Glomerular endothelial cell (primary cell): ENCODE data around the gene CACNA2D3. TPM values are rescaled to one million over a fixed set of nuclear protein-coding genes. Genes with fewer than 3 reads are reported as not detected.

ENCODE experiments used
- DNase-seq: peaks from one replicate; pipeline ENCODE4 v3.0.0-alpha.2; 2011; ENCODE audit warnings: low read depth, low spot score; ENCODE audit errors: extremely low read depth
- total RNA-seq: library from RNA; depleted of rRNA; stranded (reverse); fragments of >200 nt; gene quantifications from 2 replicates; pipeline ENCODE4 v1.2.3, GENCODE V29; 2015

Gene CACNA2D3
- total RNA-seq, 1 donor from 2014 or later = not detected

DNA sequence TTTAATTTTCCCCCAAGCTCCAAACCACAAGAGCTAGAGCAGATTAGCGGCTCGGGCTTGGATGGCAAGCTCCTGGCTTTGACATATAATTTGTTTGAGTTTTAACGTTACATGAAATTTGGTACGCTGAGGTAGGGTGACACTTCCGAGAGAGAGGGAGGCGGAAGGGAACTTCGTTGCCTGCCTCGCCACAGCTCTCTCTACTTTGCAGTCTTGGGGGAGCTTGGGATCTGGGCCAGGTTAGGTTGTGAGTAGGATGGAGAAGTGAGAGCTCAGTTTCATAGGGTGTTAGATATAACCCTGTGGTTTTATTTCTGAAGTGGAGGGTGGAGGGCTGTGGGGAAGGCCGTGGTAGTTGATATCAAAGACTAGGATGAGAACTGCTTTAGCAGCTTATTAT is 765.8 kb downstream of the CACNA2D3 start:
- no peak for DNase-seq

DNA sequence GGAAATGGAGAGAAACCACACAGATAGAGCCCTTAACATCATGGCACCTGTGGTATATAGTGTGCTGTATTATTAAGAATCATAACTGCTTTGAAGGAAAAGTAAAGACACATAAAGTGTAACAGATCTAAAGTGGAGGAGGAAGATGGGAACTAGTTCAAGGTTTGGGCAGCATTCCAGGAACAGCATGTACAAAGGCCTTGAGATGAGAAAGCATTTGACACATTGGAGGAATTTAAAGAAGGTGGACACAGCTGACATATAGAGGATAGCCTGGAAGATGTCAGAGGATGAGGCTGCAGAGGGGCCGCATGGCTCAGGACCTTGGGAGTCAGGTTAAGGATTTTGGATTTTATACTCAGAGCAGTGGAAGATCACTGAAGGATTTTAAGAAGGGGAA is 766.5 kb downstream of the CACNA2D3 start:
- no peak for DNase-seq

DNA sequence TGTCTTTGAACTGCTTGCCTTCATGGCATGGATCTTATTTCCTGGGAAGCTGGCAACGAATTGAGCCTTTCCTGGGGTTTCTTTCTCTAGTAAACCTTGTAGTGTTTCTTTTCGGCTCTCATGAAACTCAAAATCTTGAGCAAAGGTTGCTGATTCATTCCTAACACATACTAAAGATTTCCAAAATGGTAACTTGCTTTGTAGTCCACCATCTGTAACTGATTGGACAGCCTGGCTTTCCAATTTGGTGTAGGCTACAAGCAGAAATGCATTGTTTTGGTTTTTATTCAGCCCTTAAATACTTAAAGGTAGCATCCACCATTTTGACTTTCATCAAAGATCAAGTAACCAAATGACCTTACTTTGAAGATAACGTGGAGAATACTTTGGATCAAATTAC is 767.4 kb downstream of the CACNA2D3 start:
- no peak for DNase-seq

DNA sequence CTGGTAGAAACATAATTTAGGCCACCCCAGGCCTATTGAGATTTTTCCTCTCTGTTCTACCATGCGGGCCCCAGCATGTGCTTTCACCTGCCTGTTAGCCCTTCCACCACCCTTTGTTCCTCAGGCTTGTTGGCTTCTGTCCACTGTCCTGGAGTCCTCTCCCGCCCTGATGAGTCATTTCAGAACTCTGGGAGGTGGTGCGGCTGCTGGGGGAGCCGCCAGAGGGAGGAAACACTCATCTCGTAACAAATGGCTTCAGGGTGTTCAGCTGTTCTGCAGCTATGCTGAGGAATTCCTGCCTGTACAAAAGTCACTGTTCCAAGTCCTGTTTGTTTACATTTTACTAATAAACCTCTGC is 769.2 kb downstream of the CACNA2D3 start:
- no peak for DNase-seq

DNA sequence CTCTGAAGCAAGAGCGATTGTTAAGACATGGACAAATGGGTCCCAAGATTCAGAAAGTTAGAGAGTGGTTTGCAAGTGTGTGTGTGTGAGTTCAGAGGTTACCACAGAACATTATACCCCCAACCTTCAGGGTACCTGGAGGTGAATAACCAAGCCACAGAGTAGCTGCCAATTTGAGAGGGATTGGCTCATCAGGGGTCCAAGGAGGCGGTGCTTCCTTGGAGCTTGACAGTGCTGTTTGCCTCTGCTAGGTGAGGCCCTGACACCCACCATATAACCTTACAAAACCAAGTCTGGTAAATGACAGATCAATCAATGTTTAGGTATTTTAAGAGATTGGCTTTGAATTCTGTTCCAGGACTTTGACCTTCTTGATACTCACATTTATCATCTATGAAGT is 769.8 kb downstream of the CACNA2D3 start:
- DNase-seq = no peak

DNA sequence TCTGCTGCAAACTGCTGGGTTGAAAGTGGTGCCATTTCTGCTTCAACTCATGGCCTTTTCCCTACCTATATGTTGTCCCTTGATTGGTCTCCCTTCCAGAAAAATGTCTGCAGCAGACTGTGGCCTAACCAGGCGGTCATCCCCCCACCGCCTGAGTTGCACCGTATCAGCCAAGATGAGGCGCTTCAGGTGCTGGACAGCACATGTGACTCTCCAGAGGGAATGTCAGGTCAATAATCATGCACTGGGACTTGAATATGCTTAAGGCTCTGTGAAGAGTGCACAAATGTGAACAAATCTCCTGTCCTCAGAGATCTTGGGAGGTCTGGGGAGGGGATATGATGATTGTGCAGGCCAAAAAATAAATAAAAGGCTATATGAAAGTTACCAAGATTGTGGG is 773.3 kb downstream of the CACNA2D3 start:
- no peak for DNase-seq

DNA sequence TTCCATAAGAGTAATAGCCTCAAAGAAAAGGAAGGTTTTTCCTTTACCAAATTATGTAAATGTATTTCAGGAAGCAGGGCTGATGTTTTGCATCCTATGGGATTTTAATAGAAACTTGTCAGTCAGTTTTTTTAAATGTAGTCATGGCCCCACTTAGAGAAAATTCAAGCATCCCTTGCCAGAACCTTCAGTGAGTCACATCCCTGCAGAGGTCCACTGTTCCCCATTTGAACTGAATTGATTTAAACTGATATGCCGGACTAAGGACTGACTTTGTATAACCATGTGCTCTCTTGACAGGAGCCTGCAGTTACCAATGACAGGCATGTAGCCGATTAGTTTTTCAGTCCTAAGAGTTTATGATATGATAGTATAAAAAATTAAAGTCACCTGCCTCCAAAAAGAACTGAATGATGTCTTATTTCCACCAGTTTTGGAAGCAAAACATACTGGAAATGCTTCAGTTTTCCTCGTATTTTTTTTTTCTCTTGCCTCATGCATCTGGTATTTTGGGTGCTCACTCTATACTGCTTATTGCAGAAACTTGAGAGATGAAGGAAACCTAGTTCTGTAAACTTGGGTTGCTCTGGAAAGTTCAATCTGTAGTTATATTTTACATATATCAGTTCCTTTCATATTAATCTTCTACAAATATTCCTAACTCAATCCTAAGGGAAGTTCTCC is 774.8 kb downstream of the CACNA2D3 start:
- DNase-seq = no peak

DNA sequence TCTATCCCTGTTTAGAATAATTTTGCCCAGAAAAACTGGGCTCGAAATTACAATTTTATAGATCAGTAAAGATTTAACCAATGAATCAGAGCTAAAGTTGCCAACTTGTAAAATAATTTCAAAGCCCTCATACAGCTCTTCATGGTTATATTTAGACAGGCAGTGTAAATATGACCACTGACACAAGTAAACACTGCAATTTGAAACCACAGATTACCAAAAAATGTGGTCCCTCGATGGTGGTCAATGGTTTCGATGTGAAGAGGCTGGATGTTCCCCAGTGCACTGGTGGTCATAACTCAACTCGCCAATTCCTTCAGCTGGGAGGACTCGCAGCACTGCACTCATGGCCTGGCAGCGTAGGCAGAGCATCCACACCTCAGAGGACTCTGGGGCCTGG is 776.9 kb downstream of the CACNA2D3 start:
- DNase-seq = no peak

DNA sequence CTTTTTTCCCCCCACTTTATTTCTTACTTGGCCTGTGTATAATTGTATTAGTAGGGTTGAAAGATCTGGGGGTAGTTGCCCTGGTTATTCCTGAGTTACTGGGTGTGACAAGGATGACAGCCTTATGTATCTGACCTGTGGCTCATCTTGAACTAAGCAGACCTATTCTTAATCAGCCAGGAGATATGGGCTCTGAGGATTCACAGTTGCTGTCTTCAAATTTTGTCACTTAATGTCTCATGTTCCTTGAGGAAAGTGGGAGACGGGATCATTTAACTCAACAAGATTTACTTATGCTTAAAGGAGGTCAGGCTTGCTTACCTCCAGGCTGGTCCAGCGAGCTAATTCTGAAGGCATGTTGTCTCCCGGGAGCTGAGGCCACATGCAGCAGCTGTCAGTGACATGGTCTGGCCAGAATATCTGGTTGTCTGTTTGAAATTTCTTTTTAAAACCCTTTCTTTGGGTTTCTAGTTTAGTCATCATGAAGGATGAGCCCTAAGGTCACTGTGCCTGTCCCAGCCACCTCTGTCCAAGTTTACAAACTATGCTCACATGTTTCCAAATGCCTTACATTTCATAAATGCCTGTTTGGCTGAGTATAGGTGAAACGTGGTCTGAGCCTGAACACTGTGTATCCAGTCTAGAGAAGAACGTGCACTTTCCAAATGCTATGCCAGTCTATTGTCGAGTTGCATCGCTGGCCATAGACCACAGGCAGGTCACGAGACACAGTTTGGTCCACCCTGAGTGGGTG is 778.7 kb downstream of the CACNA2D3 start:
- no peak for DNase-seq

DNA sequence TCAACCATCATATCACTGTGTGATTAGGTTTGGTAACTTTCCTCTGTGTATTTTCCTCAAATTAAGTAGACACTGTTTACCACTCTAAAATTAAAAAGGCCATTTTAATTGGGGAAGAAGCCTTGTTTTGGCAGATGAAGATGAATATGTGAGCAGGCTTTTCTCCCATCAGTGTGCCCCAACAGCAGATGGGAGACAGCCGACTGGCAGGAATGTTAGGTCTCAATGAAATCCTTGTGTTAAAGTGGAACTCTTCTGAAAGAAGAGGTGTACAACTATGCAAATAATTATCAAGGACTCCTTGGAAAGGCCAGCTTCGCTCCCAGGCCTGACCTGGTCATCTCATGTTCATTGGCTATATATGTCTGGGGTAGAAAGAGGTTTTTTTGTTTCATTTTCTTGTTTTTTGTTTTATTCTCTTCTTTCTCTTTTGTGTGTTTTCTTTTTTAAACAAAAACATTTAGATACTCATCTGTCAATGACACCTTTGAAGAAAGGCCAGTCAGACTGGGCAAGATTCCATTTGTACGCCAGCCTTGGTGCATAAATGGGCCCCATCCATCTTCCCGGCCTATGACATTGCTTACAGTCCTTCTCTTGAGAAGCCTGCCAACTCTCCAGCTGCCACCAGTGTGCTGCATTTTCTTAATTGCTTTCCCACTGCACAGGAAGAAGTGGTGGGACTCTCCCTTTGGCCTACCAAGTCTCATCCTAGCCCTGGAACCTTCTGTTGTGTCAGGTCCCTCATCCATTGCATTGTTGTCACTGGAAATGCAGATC is 779.7 kb downstream of the CACNA2D3 start:
- DNase-seq = no peak

DNA sequence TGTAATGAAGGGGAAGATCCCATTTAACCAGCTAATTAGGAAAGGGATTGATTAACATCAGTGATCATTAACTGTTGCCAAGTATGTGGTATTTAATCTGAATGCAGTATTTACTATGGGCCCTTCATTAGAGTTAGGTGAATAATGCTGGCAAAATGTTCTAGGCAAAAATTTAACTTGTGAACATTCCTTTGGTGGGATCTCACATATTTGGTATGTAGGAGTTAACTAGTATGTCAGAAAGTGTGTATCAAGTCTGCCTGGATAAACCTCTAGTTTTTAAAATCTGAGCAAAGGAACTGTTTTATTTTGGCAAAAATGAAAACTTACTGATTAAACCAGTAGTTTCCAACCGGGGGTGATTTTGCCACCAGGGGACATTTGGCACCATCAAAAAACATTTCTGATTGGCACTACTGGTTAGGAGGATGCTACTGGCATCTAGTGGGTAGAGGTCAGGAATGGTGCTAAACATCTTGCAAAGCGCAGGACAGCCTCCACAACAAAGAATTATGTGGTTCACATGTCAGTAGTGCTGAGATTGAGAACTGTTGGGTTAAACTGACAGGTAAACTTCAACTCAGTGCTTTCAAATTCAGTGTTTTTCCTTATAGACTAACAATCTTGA is 783.0 kb downstream of the CACNA2D3 start:
- no peak for DNase-seq

DNA sequence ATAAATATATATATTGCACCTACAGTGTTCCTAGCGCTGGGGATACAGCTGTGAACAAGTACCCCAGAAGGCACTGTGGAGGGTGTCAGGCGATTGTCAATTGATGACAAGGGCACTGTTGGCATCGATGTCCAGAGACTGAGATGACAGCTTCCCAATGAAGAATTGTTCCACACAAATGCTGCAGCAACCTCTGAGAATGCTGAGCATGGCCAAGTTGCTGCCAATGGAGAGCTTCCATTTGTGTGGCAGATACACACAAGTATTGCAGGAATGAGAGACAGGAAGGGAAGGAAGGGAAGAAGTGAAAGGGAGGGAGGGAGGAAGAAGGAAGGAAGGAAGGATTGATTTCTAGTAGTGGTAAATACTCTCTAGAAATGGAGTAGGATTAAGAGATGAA is 783.6 kb downstream of the CACNA2D3 start:
- no peak for DNase-seq

DNA sequence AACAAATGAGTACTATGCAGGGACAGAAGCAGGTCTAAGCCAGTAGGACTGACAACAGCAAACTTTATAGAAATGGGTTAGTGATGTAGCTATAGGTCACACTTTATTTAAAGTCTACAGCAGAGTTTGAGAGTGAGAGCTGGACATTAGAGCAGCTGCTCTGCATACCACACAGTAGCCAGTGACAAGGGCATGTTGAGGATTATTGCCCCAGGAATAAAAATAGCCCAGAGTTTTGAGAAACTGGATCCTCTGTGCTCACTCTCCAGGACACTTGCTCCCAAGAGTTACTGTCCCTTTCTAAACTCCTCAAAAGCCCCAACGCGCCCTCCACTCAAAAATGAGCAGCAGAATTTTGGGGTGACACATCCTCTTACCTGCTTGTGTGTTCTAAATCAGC is 784.4 kb downstream of the CACNA2D3 start:
- DNase-seq = no peak

DNA sequence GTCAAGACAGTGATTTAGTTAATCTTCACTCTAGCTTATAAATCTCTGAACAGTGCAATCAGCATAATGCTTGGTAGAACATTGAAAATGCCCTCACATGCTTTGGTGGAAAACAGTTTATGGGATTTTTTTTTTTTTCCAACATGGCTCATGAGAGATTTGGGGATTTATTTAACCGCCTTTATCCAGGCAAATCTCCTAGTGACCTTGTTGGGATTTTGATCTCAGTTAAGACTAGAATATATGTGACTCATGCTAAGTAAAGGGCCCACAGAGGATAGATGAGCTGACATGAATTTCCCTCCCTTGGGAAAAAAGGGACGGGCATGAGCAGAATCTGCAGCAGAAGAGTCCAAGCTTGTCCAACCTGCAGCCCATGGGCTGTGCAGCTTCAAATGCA is 786.8 kb downstream of the CACNA2D3 start:
- no peak for DNase-seq

DNA sequence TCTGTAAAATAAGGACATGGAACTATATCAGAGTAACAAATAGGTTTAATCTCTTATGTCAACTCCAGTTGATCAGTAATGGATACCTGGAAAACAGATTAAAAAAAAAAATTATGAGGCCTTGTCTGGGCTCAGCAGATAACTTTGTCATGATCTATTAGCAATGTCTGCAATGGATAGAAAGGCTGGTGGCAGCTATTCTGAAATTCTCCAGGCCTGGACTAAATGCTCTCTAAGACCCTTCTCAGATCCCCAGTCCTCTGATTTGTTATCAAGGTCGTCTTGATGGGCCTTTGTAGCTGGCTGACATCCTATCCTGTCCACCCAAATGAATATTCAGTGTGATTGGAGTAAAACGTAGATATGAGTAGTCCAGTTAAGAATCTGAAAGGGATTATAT is 791.8 kb downstream of the CACNA2D3 start:
- DNase-seq = no peak

DNA sequence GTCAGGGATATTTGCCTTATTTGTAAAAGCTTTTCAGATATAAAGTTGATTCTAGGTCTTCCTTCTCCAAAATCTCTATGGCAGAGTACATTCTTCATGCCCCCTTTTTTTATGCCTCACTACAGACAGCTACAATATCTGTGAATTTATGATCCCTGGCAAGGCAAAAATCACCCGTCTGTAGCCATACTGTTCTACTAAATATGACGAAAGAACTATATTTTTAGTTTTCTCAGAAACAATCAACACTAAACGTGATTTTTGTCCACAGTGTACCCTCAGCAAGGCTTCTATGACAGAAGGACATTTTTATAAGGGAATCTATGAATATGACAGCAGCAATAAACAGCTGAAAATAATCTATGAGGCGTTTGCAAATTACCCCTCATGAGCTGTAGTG is 792.8 kb downstream of the CACNA2D3 start:
- DNase-seq = no peak

DNA sequence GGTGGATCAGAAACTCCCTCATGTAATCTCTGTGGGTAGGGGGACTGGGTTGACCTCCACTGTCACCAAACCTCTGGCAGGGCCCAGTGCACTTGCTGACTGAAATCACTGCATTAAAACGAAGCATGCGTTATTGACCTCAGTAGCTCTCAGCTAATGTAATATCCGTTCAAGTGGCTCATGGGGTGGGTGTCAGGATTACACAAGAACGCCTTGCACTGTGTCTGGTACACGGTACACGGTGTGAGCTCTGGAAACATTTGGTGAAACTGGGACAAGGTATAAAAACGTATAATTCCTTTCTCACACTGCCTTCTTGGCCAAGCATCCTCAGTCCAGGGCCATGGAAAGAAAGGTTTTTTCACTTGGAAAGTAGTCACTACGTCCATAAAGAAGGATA is 793.6 kb downstream of the CACNA2D3 start:
- no peak for DNase-seq

DNA sequence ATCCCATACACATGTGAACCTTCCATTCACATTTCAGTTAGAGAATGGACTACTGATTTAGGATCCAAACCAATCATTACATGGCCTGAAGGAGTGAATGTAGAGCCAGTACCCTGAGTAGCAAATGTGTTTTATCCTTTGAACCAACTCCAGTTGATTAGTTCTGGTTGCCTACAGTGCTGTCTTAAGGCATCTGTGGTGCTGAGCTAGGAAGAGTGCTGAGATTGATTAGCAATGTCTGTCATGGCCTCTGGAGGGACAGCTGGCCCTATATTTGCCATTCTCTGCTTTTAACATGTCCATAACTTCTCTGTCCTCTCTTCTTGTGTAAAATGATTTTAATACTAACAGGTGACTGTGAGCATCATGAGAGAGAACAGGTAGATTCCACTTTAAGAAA is 794.4 kb downstream of the CACNA2D3 start:
- no peak for DNase-seq

DNA sequence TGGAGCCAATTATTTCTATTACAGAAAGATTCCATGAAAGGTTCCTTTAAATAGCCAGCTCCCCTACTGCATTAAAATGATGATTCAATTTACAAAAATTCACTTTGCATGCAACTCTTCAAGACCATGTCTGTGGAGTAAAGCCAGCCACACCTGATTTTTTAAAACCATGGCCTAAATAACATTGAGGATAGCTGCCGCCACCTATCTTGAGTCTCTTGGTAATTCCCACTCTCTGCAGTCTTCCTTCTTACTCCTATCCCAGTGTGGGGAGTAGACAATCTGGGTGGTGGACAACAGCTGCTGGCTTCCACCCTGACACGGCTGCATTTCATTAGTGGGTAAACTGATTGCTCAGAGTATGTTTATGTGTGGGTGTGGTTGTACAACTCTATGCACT is 794.8 kb downstream of the CACNA2D3 start:
- no peak for DNase-seq

DNA sequence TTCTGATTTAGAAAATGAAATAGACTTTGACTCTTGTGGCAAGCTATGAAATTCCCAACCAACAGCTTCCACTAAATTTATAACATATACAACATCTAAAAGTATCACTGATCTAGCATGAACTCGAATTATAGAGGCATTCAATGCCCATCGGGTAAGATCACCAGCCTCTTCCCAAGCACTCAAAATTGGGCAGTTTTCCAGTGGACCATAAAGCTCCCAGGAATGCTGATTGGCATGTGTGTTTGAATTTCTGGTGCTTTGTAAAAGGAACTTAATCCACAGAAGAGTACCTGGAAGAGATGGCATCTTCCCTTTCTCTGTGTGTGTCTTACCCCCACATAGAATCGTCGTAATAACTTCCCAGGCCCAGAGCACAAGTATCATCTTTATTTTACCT is 795.5 kb downstream of the CACNA2D3 start:
- no peak for DNase-seq

DNA sequence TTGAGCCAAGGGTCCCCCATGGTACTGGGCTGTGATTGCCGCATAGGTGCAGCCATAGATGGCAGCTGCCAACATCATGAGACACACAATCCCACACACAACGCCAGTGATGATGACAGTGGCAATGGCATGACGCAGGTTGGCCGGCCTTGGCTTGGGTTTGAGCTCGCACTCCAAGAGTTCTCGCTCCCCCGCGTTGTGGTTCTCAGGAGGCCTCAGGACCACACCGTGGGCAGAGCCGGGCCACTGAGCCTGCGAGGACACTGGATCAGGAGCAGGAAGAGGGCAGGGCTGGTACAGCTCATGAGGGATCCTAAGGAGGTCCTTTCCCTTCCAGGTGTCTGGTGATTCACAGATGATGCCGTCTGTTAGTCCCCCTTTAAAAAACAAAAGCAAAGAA is 796.2 kb downstream of the CACNA2D3 start:
- DNase-seq = no peak
